ENCODE measurements around the gene NOM1. TPM values are rescaled to one million over a fixed set of nuclear protein-coding genes. Genes with fewer than 3 reads are reported as not detected.
A peak's percentile ranks its signal among the peaks of the same experiment; 100 is the strongest.

NOM1 gene
- polyA plus RNA-seq, 1 of the 3 experiments (the other 2 are of a cell fraction) = 18.1 TPM

DNA sequence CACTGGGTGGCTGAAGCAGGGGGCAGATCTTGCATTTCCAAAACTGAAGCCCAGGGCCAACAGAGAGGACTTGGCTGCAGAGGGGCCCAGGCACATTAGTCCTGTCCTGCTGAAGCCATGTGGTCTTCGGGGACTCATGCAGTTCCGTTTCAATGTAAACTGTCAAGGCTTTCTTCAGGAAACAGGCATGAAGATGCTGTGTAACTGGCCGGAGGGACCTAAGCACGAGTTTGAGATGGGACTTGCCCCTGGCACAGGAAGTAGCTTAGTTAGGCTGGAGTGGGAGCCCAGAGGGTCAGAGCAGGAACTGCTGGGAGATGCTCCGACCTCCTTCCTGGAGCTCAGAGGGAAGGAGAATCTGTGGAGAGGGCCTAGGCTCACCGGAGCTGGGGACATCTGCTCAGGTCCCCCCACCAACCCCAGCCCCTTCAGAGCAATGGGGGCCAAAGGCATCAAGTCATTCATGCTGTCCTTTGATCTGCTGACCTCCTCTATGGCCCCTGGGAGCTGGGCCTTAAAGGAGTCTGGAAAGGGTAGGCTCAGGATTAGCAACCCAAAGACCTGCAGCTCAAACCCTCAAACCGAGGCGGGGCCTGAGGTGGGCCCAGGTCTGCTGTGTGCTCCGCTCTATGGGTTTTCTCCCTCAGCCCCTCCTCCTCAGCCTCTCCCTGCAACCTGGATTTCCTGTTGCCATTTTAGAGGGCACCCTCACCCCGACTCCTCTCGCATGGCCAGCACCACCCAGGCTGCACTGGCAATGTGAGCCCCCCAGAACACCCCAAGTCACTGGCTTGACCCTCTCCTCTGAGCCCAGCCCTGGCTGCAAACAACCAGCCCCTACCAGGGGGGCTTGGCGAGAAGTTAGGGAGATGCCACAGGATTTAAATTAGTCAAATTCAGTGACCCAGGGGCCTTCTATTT lies 65.4 kb downstream of the NOM1 start:
- Histone ChIP-seq H3K4me2 (no peak overlapping the region), H3K27ac (ENCODE audit: low read depth in 2 of 2, low read length in 1 of 2) (no peak overlapping the region), H3F3A (replicated peaks; ENCODE audit: insufficient read depth) (no peaks in the 10 kb centered on the region), H3K36me3 (replicated peaks in 1 of 2; ENCODE audit: control insufficient read depth in 1 of 2, insufficient read depth in 2 of 2, low read length in 1 of 2) (no peaks in the 10 kb centered on the region), H3K4me3 (ENCODE audit: low read depth in 2 of 2, low read length in 1 of 2) (no peak overlapping the region), H3K9ac (no peak overlapping the region), H3K9me2 (no peaks in the 10 kb centered on the region), H3K9me3 (no peaks in the 10 kb centered on the region), H3K79me2 (ENCODE audit: insufficient read depth) (no peaks in the 10 kb centered on the region), H3K4me1 (ENCODE audit: control insufficient read depth in 1 of 2, insufficient read depth in 2 of 2, low read depth in 1 of 2, low read length in 1 of 2) (no peaks in the 10 kb centered on the region; a peak in 1 of 4 replicates), H3K27me3 (ENCODE audit: insufficient read depth) (peaks cover 98% of the 10 kb centered on the region), H2AFZ (ENCODE audit: low read depth) (no peak overlapping the region), H4K20me1 (ENCODE audit: insufficient read depth) (peaks cover 12% of the 10 kb centered on the region)
- DNase-seq = peak; percentile 34
- 20% methylated on average over 12 of the region's 12 CpGs for WGBS (ENCODE audit: low lambda C conversion rate)
- ChIA-PET CTCF (interaction anchor here (0.8 to 1.7 kb wide), 4 partner anchors 10 to 209 kb away, joined by 3 to 6 read pairs (median 4); no protein-coding TSS in a partner anchor), POLR2A (no interaction called here)
- TF ChIP-seq RXRA (IDR thresholded peaks at IDR 0.05; ENCODE audit: borderline replicate concordance, low read depth) (no peak), FOSL2 (IDR thresholded peaks at IDR 0.05; ENCODE audit: borderline replicate concordance, low read depth) (no peak), CHD2 (IDR thresholded peaks at IDR 0.05; ENCODE audit: low read length, partially characterized antibody) (no peak), POLR2AphosphoS5 (IDR thresholded peaks at IDR 0.05; ENCODE audit: low read depth, low read length) (no peak), MEF2A (IDR thresholded peaks at IDR 0.05; ENCODE audit: borderline replicate concordance, low read depth) (no peak), NFIC (IDR thresholded peaks at IDR 0.05; ENCODE audit: borderline replicate concordance) (no peak)
- TF ChIP-seq, protein P1, sequence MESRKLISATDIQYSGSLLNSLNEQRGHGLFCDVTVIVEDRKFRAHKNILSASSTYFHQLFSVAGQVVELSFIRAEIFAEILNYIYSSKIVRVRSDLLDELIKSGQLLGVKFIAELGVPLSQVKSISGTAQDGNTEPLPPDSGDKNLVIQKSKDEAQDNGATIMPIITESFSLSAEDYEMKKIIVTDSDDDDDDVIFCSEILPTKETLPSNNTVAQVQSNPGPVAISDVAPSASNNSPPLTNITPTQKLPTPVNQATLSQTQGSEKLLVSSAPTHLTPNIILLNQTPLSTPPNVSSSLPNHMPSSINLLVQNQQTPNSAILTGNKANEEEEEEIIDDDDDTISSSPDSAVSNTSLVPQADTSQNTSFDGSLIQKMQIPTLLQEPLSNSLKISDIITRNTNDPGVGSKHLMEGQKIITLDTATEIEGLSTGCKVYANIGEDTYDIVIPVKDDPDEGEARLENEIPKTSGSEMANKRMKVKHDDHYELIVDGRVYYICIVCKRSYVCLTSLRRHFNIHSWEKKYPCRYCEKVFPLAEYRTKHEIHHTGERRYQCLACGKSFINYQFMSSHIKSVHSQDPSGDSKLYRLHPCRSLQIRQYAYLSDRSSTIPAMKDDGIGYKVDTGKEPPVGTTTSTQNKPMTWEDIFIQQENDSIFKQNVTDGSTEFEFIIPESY (IDR thresholded peaks at IDR 0.05; ENCODE audit: borderline replicate concordance, low read depth) = no peak

DNA sequence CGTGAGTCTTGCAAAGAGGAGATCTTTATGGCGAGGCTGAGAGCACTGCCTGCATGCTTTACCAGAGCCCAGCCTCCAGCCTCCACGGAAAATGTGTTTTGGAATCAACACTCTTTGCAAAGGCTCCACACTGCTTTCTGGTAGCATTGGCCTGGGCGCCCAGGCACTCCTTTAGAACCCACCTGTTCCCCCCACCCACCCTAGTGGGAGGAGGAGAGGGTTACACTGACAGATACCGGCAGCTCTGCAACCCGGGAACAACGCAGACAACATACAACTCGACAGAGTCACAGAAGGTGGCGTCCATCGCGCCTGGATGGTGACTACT lies 66.5 kb downstream of the NOM1 start:
- Histone ChIP-seq H2AFZ (ENCODE audit: low read depth) (no peak overlapping the region), H3F3A (replicated peaks; ENCODE audit: insufficient read depth) (no peaks in the 10 kb centered on the region), H3K9ac (no peak overlapping the region), H3K27me3 (ENCODE audit: insufficient read depth) (peaks cover 100% of the 10 kb centered on the region), H3K79me2 (ENCODE audit: insufficient read depth) (no peaks in the 10 kb centered on the region), H3K4me1 (ENCODE audit: control insufficient read depth in 1 of 2, insufficient read depth in 2 of 2, low read depth in 1 of 2, low read length in 1 of 2) (no peaks in the 10 kb centered on the region; a peak in 1 of 4 replicates), H3K27ac (ENCODE audit: low read depth in 2 of 2, low read length in 1 of 2) (no peak overlapping the region), H3K4me3 (ENCODE audit: low read depth in 2 of 2, low read length in 1 of 2) (no peak overlapping the region), H3K9me3 (no peaks in the 10 kb centered on the region), H3K9me2 (no peaks in the 10 kb centered on the region), H3K36me3 (replicated peaks in 1 of 2; ENCODE audit: control insufficient read depth in 1 of 2, insufficient read depth in 2 of 2, low read length in 1 of 2) (no peaks in the 10 kb centered on the region), H3K4me2 (no peak overlapping the region), H4K20me1 (ENCODE audit: insufficient read depth) (peaks cover 14% of the 10 kb centered on the region)
- DNase-seq = peak; percentile 41
- ChIA-PET POLR2A (no interaction called here), CTCF (interaction anchor here (1.2 to 1.7 kb wide), 4 partner anchors 11 to 66 kb away, joined by 3 to 6 read pairs (median 4); partner anchors contain the start of gene NOM1)
- TF ChIP-seq CHD2 (IDR thresholded peaks at IDR 0.05; ENCODE audit: low read length, partially characterized antibody) (no peak), GABPA (IDR thresholded peaks at IDR 0.05; ENCODE audit: low read depth) (no peak), JUND (IDR thresholded peaks at IDR 0.05) (no peak), TEAD4 (IDR thresholded peaks at IDR 0.05; ENCODE audit: borderline replicate concordance, insufficient read depth) (no peak), RCOR1 (IDR thresholded peaks at IDR 0.05; ENCODE audit: low read length) (no peak), EP300 (IDR thresholded peaks at IDR 0.05; ENCODE audit: borderline replicate concordance in 1 of 2, low read depth in 1 of 2, low read length in 1 of 2) (no peak), GATA2 (CRISPR knock-in tag; IDR thresholded peaks at IDR 0.05) (no peak)
- TF ChIP-seq, protein P2, sequence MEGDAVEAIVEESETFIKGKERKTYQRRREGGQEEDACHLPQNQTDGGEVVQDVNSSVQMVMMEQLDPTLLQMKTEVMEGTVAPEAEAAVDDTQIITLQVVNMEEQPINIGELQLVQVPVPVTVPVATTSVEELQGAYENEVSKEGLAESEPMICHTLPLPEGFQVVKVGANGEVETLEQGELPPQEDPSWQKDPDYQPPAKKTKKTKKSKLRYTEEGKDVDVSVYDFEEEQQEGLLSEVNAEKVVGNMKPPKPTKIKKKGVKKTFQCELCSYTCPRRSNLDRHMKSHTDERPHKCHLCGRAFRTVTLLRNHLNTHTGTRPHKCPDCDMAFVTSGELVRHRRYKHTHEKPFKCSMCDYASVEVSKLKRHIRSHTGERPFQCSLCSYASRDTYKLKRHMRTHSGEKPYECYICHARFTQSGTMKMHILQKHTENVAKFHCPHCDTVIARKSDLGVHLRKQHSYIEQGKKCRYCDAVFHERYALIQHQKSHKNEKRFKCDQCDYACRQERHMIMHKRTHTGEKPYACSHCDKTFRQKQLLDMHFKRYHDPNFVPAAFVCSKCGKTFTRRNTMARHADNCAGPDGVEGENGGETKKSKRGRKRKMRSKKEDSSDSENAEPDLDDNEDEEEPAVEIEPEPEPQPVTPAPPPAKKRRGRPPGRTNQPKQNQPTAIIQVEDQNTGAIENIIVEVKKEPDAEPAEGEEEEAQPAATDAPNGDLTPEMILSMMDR (IDR thresholded peaks at IDR 0.05) = no peak
- TF ChIP-seq, protein P3, sequence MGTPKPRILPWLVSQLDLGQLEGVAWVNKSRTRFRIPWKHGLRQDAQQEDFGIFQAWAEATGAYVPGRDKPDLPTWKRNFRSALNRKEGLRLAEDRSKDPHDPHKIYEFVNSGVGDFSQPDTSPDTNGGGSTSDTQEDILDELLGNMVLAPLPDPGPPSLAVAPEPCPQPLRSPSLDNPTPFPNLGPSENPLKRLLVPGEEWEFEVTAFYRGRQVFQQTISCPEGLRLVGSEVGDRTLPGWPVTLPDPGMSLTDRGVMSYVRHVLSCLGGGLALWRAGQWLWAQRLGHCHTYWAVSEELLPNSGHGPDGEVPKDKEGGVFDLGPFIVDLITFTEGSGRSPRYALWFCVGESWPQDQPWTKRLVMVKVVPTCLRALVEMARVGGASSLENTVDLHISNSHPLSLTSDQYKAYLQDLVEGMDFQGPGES (IDR thresholded peaks at IDR 0.05; ENCODE audit: low read depth, low read length) = no peak
- TF ChIP-seq, protein P1 (IDR thresholded peaks at IDR 0.05; ENCODE audit: borderline replicate concordance, low read depth) = no peak
- WGBS (ENCODE audit: low lambda C conversion rate) = 7% methylated on average over 11 of the region's 11 CpGs
